D721Med (cell line): ENCODE data around the gene FER.

Experiments
- DNase-seq: peaks from one replicate; pipeline ENCODE4 v3.0.0; 2011; ENCODE audit warnings: low spot score; ENCODE audit not compliant: insufficient read length
- FAIRE-seq: peaks from 2 replicates; lab custom pipeline; 2011; peaks lifted over from hg19 to GRCh38; lab: Jason Lieb, UNC
- CTCF ChIP-seq: IDR thresholded peaks from 2 replicates; pipeline ENCODE4 v1.5.1; 2012; ENCODE audit warnings: mild to moderate bottlenecking, control low read depth; ENCODE audit not compliant: insufficient read depth; ENCODE audit errors: missing control alignments

FER gene

DNA sequence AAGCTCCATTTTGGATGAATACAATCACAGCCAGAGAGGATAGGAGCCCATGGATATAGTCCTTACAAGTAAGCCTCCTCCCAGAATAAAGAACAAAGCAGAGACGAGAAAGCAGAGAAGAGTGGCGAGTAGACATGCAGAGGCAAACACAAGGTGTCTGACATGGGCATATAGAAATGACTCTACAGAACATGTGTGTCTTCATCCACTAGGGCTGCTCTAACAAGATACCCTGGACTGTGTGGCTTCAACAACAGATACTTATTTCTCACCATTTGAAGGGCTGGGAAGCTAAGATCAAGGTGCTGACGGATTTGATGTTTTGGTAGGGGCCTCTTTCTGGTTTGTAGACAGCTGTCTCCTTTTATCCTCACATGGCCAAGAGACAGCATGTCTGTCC lies 32.3 kb upstream of the FER start:
- no peak for FAIRE-seq

GRCh38 chr5:108720391-108720790 lies 27.3 kb upstream of the FER start:
- FAIRE-seq, result no peak
- no peak for DNase-seq
- TF ChIP-seq CTCF, result no peak

More for the DNA sequence above, 32.3 kb upstream of the FER start:
- TF ChIP-seq CTCF, result no peak
- DNase-seq, result no peak

- no peak for TF ChIP-seq CTCF
- DNase-seq, result no peak
- FAIRE-seq, result no peak
These were observed 21.1 kb upstream of the FER start for GRCh38 chr5:108726446-108727235.

DNA sequence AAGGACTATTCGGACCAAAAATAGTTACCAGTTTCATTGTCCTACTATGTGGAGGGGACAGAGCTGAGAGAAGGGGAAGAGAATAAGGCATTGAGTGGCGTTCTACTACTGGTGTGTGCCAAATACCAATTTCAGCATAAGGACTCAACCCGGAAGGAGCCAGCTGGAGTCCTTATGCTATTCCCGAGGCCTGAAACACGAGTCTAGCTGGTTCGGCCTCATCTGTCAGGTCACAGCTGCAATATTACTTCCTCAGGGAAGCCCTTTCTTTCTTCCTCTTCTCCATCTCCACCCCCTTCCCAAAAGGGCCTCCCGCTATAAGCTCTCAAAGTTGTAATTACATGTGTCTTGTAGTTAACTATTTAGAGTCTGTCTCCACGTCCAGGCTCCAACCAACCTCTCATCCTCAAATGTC lies 20.5 kb upstream of the FER start:
- DNase-seq (no peak), FAIRE-seq (no peak)
- TF ChIP-seq CTCF, result no peak

DNA sequence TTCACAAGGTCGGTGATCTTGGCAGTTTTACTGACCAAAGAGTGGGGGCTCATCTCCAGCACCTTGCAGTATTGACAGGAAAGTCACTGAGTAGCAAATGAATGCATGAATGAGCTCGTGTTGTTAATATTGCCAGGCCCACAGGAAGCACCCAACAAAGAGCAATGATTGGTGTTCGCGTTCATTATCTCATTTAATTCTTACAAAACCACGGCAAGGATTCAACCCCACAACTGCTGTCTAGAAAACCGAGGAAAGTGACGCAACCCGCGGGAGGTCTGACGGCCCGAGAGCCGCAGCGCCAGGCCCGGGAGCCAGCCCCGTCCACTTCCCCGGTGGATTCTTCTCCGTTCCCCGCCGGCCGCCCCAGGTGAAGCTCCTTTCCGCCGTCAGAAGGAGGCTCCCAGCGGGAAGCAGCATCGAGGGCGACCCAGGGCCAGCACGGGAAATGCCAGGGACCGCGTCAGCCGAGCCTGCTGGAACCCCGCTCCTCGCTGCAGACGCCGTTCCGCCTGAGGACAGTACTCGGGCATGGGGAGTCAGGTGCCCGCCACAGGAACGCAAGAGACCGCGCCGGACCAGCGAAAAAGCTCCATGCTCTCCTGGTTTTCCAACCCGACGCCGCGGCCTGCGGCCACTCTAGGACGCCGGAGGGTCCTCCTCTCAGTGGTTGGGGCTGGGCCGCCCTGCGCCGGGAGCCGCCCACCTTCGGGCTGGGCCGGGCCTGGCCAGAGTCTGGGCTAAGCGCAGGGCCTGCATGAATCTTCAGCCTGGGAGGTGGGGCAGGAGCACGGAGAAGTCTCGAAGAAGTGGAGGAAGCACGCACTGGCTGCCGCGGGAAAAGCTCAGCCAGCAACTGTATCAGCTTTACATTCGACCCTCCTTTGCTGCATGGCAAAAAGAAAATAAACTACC lies 19.8 kb upstream of the FER start:
- TF ChIP-seq CTCF, result no peak
- FAIRE-seq (no peak), DNase-seq (peak; percentile 86)

DNA sequence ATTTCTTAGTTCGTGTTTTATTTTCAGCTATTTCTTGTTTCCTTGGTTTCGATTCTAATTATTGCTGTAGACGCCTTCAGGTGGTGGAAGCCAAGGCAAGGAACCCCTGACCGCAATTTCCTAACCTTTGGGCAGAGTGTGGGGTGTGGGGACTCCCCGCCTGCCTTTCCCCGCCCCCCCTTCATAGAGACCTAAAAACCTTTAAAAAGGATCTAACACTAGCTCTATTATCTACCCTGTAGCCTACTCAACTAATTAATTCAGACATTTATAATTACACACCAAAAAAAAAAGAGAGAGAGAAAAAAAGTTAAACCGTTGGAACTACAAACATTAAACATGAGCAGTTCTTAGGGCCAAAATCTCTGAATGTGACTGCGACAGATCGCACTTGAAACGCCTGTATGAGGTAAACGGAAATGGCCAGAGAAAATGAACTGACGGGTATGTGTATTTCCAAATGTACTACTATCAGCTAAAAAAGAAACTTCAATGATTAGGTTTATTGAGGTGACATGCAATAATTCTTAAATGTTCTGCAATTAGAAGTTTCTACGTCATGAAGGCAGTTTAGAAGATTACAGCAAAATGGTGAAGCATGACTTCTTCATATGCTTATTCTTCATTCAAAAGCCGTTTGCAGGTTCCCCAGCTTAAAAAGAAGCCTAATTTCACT lies 19.0 kb upstream of the FER start:
- FAIRE-seq, result no peak
- no peak for DNase-seq
- no peak for TF ChIP-seq CTCF
